Measurements from ENCODE around the gene TRIO. TPM values are rescaled to one million over a fixed set of nuclear protein-coding genes. Genes with fewer than 3 reads are reported as not detected.

The TRIO gene
- total RNA-seq, 1 experiment from 2014 or later: 88.8 TPM

GRCh38 chr5:14365831-14366430 is 222.8 kb downstream of the TRIO start (continued):
- TF ChIP-seq USF2 (CRISPR knock-in tag; IDR thresholded peaks at IDR 0.05): no peak
- TF ChIP-seq CBFB (CRISPR knock-in tag; IDR thresholded peaks at IDR 0.05; ENCODE audit: low read depth): no peak
- no peak for TF ChIP-seq ZNF512 (CRISPR knock-in tag; IDR thresholded peaks at IDR 0.05; ENCODE audit: borderline replicate concordance)

GRCh38 chr5:14366763-14367162 is 223.6 kb downstream of the TRIO start:
- Mint-ChIP-seq H3K27me3 (ENCODE audit: low read depth) (no peaks in the 10 kb centered on the region), H3K4me1 (peaks cover 10% of the 10 kb centered on the region), H3K36me3 (peaks cover 72% of the 10 kb centered on the region), H3K9me3 (no peaks in the 10 kb centered on the region), H3K27ac (no peak overlapping the region), H3K4me3 (no peak overlapping the region)
- DNase-seq (ENCODE audit: low spot score) (no peak), ATAC-seq (no peak)
- ChIA-PET POLR2A (no interaction called here), CTCF (no interaction called here)
- no peak for TF ChIP-seq ZNF232 (CRISPR knock-in tag; IDR thresholded peaks at IDR 0.05)
- no peak for TF ChIP-seq ZNF121 (CRISPR knock-in tag; IDR thresholded peaks at IDR 0.05)
- TF ChIP-seq SMAD3 (CRISPR knock-in tag; IDR thresholded peaks at IDR 0.05; ENCODE audit: borderline replicate concordance): no peak
- no peak for TF ChIP-seq NFE2L1 (CRISPR knock-in tag; IDR thresholded peaks at IDR 0.05)
- TF ChIP-seq STAT6 (CRISPR knock-in tag; conservative IDR thresholded peaks at IDR 0.05; ENCODE audit: low read depth): no peak
- TF ChIP-seq CTCF (IDR thresholded peaks at IDR 0.05): no peak
- no peak for TF ChIP-seq JUN (CRISPR knock-in tag; IDR thresholded peaks at IDR 0.05)
- no peak for TF ChIP-seq SMAD4 (CRISPR knock-in tag; IDR thresholded peaks at IDR 0.05)
- TF ChIP-seq ZNF416 (CRISPR knock-in tag; IDR thresholded peaks at IDR 0.05): no peak
- no peak for TF ChIP-seq TP53 (CRISPR knock-in tag; IDR thresholded peaks at IDR 0.05)
- TF ChIP-seq ZNF532 (CRISPR knock-in tag; IDR thresholded peaks at IDR 0.05; ENCODE audit: borderline replicate concordance): no peak
- no peak for TF ChIP-seq MYBL2 (CRISPR knock-in tag; IDR thresholded peaks at IDR 0.05)
